Measurements from ENCODE around the gene FOXP1.

DNA sequence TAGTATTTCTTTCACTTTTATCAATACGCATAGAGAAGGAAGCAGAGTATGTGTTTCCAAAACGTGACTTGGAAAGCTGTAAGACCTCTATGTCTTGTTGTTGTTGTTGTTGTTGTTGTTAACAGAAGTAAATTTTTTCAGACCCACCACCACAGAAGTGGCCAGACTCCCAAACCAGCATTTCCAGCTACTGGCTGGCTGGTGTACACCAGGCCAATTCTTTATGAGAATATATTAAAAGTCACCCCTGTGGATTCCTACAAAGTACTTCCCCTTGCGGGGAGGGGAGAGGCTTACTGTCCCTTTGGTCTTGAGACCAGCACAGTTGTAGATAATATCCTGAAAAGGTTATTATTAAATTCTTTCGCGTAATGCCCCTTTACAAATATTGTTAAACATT is 1.6 kb upstream of the FOXP1 start:
- TF ChIP-seq EP300 (IDR thresholded peaks at IDR 0.05): no peak
- no peak for TF ChIP-seq CTCF (IDR thresholded peaks at IDR 0.05)
